ENCODE measurements around the gene FNDC3A.
"Not testable (repeated sequence)": the region's sequence is repeated elsewhere in the genome, so short reads cannot be mapped to it uniquely, and the experiment has no call there.

The FNDC3A gene

DNA sequence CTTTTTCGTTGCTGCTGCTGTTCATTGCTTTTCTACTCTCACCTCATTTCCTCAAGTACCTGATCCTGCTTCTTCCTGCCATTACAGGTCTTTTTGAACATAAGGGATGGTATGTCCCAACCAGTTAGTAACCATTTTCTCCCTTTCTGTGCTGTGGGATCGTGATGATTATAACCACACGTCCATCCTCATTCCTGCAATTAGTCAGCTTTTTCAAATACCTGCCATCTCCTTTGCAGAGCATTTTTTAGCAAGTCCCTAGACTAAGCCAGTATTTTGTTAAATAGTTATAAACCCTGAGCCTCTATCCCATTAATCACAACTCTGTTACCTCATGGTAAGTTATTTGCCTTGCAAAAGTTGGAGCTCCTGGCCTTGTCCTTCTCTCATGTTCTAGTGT, 109.2 kb downstream of the FNDC3A start:
- DNase-seq (ENCODE audit: low spot score): no peak

DNA sequence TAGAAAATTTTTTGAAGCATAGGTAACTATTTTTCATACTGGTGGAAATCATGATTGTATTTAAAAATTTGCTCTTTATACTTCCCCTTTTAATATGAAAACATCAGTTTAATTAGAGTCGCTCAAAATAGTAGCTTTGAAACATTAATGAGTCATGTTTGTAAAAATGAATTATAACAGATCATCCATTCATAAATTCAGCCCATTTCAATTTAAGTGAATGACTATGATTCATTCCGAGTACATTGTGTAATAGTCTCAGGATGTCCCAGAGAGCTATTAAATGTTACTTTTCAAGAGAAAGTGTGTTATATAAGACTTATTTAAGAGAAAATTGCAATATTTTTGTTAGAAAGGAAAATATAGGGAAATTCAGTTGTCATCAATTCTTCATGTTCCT, 111.0 kb downstream of the FNDC3A start:
- DNase-seq (ENCODE audit: low spot score): no peak

DNA sequence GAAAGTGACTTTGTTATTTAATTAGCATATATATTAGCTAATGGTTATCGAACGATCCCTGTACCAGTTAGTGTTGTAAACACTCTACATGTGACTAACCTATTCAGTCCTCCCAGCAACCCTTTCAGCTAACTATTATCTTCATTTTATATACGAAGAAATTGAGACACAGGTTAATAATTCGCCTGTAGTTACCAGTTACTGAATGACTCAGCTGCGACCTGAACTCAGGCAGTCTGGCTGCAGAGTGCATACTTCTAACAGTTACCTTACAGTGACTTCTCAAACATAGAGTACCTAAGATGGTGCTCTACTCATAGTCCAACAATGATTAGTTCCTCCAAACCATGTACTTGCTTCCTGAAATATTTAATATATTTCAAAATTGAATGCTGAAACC, 117.7 kb downstream of the FNDC3A start:
- no peak for DNase-seq (ENCODE audit: low spot score)

DNA sequence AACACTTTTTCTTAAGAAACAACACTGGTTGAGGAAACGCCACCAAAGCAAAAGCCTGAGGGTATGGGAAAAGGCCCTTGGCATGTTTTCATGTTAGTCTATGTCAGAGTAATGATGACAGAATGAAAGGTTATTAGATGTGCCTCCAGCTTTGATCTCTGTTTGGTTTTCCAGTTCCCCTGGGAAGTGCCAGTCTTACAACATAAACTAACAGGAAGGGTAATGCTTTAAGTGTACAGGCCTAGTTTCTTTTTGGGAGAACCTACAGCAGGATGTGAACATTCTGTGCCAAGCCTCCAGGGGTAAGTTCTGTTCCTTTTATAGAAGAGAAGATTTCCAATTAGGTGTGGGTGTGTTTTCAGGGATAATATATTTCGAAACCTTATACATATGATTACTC, 121.7 kb downstream of the FNDC3A start:
- DNase-seq (ENCODE audit: low spot score): peak; percentile 43

DNA sequence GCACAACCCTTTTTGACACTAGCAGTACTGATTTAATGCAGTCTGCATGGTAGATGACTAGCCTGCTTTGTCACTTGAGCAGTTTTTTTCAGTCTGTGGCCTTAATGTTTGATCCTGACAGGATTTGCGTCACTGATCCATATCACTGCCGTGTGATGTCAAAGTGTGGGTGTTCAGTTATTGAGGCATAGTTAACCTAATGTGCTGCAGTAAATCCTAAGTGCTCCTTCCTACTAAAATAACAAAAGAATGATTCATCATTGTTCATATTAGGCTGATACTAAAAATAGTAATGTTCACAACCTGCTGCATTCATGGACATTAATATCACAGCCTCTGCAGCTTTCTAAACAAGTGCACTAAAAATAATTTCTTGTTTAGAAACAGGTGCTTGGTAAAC, 122.5 kb downstream of the FNDC3A start:
- DNase-seq (ENCODE audit: low spot score): peak; percentile 58

DNA sequence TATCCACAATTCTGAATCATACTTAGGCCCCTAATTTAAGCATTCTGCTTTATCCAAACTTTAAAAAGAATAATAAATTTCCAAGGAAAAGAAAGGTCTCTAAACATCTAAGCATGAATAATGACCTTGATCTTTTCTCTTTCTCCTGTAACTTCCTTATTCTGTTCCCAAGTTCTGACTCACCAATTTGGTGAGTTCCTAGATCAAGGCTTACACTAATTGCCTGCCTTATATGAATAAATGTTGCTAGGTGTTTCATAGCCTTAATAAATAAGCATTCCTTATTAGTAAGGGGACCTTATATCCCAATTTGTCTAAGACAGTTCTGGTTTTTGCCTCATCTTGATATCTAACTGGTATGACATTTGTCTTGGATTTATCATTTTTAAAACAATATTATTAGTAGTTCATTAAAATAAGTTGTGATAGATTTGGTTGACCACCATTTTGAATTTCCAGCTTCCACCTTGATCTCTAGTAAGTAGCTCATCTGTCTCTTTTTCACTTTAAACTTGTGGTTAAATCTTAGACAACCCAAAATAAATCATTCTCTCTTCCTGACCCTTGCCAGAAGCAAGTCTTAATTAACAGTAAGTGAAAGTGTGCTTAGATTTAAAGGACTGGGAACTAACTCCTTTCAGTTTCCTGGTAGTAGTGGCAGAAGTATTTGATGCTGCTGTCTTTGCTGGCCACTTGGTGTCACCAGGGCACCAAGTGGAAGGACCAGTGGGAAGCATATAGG, 123.2 kb downstream of the FNDC3A start:
- peak; percentile 41 for DNase-seq (ENCODE audit: low spot score)

DNA sequence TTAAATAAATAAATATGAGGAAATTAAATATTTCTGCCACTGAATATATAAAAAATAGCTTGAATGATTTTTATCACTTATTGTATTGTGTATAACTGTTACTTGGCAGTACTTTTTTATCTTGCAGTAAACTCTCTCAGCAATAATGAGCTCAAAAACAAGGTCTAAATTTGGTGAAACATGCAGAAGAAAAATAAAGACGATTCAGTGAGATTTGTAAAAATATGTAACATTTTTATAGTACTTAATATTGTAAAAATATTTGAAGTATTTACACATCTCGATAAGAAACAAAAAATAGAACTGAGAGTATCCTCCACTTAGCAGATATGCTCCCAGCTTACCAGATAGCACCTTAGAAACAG, 123.8 kb downstream of the FNDC3A start:
- DNase-seq (ENCODE audit: low spot score): no peak

DNA sequence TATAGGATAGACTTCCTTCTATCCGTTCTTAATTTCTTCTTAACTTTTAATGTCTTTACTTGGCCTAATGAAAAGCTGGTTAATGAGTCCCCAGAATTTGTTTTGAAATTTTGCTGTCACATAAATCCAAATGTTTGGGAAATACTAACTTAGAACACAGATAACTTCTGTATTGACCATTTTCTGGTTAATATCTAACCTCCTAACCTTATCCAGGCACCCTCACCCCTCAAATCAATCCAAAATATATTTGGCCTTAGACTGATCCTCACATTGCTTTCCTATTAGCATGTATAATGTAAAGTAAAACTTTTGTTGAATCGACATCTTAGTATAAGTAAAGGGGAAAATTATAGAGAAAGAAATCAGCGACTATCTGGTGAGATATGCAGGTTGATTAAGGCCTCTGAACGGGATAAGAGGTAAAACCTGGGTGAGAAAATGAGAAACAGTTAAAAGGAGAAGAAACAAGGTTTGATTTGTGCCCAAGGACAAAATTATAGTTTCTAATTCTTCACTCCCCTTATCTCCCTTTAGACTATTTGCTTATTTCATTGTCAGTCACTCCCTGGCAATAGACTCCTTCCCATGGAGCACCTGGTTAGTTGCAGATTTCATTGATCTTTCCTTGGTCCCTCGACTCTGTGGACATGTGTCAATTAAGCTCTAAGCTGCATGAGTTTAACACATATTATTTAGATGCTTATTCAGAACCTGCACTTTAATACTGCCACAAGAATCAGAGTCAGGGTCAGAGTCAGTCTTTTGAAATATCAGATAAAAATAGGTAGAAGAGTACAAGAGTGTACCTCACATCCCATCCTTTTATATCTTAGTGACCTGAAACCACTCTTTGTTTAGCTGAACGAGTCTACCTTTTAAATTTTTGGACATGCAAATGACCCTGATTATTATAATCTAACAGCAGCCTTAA, 125.2 kb downstream of the FNDC3A start:
- no peak for DNase-seq (ENCODE audit: low spot score)

DNA sequence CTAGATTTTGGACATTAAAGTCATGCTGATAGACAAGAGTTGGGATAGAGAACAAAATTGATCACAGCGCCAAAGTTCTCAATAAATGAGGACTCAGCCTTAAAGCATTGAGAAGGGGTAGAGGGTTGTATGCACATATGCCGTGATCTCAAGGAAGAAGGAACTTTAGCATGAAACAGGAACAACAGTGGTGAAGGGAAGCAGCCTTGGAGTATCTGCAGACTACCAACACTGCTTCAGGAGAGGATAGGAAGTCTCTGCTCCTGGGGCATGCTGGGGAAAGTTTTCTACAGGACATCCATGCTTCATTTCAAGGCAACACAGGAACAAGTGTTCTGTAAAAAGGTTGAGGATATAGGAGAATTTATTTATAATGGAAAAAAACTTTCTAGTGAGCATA, 132.5 kb downstream of the FNDC3A start:
- no peak for DNase-seq (ENCODE audit: low spot score)

DNA sequence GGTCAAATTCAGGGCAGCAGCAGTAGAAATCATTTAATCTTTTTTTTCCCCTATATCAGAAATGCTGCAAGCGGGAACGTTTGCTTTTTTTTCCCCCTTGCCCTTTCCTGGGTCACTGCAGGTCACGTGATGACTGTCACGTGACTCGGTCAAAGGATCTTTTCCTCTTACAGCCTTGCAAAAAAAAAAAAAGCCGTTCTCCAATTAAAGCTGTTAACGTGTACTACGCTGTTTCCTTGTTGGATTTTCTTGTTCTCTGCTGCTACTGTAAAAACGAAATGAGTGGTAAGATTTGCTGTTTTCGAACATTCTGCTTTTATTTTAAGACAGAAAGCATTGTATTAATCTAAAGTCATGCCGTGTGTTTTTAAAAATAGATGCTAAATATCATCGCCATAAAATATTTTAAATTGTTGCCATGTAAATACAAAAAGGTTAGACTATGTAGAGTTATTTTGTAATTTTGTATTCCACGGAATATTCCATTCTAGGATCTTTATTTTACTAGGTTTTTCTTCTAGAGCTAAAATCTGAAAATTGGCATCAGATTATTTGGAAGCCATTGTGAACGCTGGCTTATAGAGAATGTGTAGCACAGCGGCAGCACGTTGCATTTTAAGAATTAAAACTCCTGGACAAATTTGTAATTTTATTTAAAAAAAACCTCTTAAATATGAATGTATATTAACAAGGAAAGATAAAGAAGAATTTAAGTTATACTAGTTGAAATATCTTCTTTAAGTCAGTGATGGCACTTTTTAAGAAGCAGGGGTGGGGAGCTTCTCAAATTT, 134.6 kb downstream of the FNDC3A start:
- peak; percentile 91 for DNase-seq (ENCODE audit: low spot score)

DNA sequence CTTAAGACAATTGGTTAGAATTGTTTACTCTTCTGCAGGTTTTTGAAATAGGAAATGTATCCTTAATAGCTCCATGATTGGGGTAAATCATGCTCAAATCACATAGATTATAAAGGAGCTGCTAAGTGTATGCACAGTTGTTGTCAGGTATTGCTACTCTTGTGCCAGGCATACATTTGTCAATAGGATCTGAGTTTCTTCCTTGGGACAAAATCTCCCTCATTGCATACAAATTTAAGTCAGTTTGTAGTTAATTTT, 135.1 kb downstream of the FNDC3A start:
- DNase-seq (ENCODE audit: low spot score): peak; percentile 28

DNA sequence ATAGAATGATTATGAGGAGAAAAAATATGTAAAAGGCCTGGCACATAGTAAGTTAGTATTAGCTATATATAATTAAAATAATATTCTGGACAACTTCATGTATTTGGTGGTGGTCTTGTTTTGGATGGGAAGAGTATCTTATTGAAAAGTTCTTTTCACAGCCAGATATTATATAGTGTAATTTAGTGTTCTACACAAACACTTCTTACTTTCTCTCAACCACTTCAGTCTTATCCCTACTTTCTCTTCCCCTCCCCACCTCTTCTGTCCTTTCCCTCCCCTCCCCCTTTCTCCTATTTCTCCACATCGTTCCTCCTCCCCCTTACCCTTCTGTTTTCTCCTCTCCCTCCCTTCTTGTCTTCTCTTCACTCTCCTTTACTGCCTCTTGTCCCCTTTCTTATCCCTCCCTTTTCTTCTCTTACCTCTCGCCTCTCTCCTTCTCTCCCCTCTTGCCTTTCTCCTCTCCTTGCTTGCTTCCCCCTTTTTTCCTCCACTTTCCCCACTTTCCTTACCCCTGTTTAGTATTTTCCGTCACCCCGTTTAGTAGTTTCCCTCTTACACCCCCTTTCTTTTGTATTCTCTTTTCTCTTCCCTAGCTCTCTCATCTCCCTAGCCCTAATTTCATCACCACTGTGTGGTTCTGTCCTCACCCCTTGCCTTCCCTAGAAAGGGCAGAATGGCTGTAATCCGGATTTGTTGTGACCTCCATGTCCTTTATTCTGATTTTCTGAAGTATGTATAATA, 137.2 kb downstream of the FNDC3A start:
- DNase-seq (ENCODE audit: low spot score): no peak

DNA sequence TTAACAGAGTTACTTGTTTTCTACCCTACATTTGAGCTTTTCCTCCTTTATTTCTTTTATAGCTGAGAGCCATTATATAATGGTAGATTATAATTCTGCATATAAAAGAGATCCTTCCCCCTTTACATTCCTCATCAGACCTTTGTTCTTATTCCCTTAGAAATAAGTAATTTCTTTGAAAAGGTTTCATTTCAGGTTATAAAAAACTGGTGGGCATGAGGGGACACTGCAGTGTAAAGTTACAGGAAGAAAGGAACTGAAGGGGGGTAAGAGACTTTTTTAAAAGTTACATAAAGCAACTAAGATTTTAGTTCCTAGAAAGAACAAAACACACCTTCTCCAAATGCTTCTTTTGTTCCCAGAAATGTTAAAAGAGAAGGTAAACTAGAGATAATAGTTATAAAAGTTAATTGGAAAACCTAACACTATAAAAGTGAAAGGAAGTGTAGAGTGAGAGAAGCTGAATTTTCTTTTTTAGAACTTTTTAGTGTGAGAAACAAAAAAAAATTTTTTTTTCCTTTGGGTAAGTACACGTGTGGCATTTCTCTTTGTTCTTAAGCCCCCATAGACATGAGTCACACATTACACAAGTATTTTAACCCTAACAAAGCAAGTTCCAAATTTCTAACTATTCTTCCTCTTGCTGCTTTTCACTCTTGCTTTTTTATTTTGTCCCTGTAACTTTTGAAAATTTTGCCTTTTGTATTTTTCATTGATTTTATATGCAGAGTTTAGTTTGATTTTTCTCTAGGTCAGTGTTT, 138.0 kb downstream of the FNDC3A start:
- no peak for DNase-seq (ENCODE audit: low spot score)

DNA sequence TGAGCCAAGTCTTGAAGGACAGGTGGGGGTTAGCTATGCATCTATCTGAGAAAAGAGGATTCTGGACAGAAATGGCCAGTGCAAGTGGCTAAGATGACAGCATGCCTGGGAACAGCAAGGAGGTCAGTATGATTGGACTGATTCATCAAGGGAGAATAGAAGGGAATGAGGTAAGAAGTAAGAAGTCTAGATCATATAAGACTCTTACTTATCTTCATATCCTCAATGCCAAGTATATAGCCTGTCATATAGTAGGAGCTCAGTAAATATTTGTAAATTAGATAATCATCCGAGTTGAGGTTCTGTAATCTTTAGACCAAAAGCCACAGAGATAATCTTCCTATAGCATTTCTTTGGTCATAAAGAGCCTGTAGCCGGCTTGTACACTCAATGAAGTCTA, 141.2 kb downstream of the FNDC3A start:
- DNase-seq (ENCODE audit: low spot score): no peak

DNA sequence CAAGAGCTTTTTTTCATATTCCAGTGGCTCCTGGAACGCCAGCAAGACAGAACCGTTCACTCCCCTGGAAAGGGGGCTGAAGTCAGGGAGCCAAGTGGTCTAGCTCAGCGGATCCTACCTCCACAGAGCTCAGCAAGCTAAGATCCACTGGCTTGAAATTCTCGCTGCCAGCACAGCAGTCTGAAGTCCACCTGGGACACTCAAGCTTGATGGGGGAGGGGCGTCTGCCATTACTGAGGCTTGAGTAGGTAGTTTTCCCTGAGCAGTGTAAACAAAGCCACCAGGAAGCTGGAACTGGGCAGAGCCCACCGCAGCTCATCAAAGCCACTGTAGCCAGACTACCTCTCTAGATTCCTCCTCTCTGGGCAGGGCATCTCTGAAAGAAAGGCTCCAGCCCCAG, 142.7 kb downstream of the FNDC3A start:
- DNase-seq (ENCODE audit: low spot score): not testable (repeated sequence)

DNA sequence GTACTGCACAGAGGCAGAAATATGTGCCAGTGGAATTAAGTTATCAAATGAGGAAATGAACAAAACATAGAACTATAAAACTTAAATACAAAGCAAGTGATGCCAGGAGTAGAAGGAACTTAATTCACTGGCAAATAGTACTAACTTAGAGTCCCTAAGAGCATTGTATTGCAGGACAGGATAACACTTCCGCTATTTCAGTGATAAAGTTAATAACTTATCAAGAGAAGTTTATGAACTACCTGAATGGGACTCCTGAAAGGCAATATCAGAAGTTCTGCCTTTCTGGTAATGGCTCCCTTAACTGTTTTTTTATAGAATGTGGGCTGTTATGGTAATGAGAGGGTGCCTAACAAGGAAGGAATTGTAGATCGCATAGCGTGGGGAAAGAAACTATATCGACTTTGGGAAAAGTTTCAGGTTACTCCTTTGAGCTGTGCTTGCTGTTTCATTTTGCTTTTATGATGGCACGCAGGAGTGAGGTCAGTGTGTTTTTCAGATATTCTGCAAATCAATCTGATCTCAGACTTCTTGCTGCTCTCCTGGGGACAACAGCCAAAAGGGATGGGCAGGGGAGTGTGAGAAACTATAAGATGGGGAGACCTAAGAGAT, 149.1 kb downstream of the FNDC3A start:
- no peak for DNase-seq (ENCODE audit: low spot score)

DNA sequence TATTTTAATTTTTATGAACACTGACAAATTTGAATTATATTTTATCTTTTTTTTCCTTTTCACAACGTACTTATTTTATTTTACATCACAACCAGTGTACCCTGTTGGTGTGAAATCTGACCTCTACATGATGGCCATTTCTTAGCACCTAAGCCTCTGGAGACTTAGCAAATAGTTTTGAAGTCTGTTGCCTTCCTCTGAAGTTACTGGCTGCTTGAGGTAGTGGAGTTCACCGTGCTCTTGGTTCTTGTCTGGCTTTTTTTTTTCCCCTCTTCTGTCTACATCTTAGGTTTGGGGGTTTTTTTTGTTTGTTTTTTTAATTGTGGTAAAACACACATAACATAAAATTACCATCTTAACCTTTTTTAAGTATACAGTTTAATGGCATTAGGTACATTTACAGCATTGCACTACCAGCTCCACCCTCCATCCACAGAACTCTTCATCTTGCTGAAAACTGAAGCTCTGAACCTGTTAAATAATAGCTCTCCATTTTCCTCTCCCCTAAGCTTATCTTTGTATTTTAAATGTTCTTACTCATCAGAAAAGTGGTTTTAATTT, 150.3 kb downstream of the FNDC3A start:
- DNase-seq (ENCODE audit: low spot score): no peak

DNA sequence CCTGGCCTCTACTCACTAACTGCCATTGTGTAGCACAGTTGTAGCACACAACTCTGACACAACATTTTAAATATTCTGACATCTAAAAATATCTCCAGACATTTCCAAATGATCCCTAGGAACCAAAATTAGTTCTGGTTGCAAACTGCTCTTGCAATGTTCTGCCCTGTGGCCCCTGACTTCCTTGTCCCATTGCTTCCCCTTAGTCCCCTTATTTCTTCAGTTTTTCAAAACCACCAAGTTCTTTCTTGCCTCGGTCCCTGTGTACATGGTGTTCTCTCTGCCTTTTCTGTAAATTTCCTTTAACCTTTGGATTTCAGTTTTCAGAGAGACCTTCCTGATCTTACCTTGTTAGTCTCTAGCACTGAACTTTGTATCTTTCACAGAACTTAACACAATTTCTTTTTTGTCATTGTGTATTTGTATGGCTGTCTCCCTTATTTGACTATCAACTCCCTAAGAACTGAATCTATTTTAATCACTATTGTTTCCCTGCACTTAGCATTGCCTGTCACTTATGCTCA, 156.8 kb downstream of the FNDC3A start:
- no peak for DNase-seq (ENCODE audit: low spot score)

DNA sequence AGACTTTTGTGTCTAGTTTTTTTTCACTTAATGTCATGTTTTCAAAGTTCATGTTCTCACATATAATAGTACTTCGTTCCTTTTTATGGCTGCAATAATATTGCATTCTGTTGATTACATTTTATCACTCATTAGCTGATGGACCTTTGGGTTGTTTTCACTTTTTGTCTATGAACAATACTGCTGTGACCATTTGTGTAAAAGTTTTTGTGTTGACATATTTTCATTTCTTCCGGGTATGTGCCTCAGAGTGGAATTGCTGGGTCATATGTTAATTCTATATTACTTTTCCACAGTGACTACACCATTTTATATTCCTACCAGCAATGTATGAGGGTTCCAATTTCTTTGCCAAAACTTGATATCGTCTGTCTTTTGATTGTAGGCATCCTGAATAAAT, 158.6 kb downstream of the FNDC3A start:
- DNase-seq (ENCODE audit: low spot score): no peak

DNA sequence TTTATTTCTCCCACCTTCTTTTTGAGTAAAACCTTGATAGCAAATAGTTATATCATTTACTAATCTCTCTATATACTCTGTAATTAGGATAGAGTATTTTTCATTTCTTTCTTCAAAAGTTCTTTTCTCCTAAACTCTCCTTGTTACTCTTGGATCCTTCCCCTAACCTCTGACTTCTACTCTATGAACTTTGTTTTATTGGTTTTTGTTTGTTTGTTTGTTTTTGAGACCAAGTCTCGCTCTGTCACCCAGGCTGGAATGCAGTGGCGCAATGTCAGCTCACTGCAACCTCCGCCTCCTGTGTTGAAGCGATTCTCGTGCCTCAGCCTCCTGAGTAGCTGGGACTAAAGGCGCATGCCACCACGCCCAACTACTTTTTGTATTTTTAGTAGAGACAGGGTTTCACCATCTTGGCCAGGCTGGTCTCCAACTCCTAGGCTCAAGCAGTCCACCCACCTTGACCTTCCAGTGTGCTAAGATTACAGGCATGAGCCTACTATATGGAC, 161.5 kb downstream of the FNDC3A start:
- not testable (repeated sequence) for DNase-seq (ENCODE audit: low spot score)

Measured in cerebellar cortex (tissue), 1 donor.